ENCODE data around the gene COL4A2. TPM values are rescaled to one million over a fixed set of nuclear protein-coding genes. Genes with fewer than 3 reads are reported as not detected.

Gene COL4A2
- total RNA-seq, 1 experiment from 2014 or later: 74.5 TPM

DNA sequence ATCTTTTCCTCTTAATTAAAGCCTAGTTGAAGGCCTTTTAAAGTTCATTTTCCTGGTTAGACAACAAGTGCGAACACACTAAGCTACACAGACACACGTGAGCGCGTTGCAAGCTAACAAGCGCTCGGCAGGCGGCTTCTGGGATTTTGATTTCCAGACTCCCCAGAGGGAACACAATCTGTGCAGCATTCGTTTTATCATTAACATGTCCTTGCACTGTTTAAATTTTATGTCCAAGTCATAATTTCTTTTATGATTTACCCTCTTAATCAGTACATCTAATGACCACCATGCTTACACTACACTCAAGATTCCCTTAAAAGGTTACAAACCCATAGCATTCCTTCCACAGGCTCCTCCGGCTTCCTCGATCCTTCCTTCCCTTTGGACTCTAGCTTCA, 16.9 kb upstream of the COL4A2 start:
- TF ChIP-seq, protein P1, sequence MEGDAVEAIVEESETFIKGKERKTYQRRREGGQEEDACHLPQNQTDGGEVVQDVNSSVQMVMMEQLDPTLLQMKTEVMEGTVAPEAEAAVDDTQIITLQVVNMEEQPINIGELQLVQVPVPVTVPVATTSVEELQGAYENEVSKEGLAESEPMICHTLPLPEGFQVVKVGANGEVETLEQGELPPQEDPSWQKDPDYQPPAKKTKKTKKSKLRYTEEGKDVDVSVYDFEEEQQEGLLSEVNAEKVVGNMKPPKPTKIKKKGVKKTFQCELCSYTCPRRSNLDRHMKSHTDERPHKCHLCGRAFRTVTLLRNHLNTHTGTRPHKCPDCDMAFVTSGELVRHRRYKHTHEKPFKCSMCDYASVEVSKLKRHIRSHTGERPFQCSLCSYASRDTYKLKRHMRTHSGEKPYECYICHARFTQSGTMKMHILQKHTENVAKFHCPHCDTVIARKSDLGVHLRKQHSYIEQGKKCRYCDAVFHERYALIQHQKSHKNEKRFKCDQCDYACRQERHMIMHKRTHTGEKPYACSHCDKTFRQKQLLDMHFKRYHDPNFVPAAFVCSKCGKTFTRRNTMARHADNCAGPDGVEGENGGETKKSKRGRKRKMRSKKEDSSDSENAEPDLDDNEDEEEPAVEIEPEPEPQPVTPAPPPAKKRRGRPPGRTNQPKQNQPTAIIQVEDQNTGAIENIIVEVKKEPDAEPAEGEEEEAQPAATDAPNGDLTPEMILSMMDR (conservative IDR thresholded peaks at IDR 0.05; ENCODE audit: low read depth, low read length): no peak
- TF ChIP-seq EZH2phosphoT487 (IDR thresholded peaks at IDR 0.05; ENCODE audit: borderline replicate concordance, low read length) (no peak), EZH2 (IDR thresholded peaks at IDR 0.05; ENCODE audit: low read length, unreplicated experiment) (no peak)
- Histone ChIP-seq H3K79me2 (ENCODE audit: low read length) (no peaks in the 10 kb centered on the region), H3K4me3 (ENCODE audit: low read length) (no peak overlapping the region), H3K4me1 (ENCODE audit: insufficient read depth, low read length) (no peaks in the 10 kb centered on the region), H3K9ac (ENCODE audit: low read length) (no peak overlapping the region), H2AFZ (ENCODE audit: low read length) (no peak overlapping the region), H3K4me2 (ENCODE audit: low read length) (no peak overlapping the region), H3K27ac (ENCODE audit: low read length) (no peak overlapping the region), H3F3A (ENCODE audit: low read length, unreplicated experiment) (no peaks in the 10 kb centered on the region), H3K36me3 (ENCODE audit: low read depth, low read length) (no peaks in the 10 kb centered on the region), H4K20me1 (ENCODE audit: low read length) (no peaks in the 10 kb centered on the region), H3K27me3 (ENCODE audit: low read length) (no peaks in the 10 kb centered on the region), H3K9me2 (replicated peaks; ENCODE audit: low read length) (no peaks in the 10 kb centered on the region), H3K9me3 (ENCODE audit: low read length) (no peaks in the 10 kb centered on the region)
- ChIA-PET POLR2A (ENCODE audit: unreplicated experiment) (no interaction called here), CTCF (no interaction called here)
- DNase-seq (no peak), ATAC-seq (no peak)
- BruUV-seq (replicated peaks): no TSS peak
- intact Hi-C loops (cut with micrococcal nuclease): no loop called here

DNA sequence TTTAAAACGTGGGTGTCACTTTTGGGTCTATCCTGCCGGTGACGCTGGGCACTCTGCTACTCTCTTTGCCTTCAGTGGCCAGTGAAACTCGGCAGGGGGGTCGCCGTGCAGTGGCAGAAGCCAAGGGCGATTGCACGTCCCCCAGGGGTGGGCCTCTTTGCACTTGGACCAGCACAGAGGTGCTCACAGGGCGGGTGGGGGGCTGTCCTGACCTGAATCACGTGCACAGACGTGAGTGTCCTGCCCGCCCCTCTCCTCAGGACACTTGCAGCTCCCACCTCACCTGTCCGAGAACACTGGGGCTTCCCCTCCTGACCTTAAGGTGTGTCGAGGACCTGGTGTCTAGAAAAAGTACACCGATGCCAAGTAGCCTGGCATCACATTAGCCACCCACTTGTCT, 16.3 kb upstream of the COL4A2 start:
- ATAC-seq (no peak), DNase-seq (no peak)
- no peak overlapping the region for H3K4me3 ChIP-seq (ENCODE audit: low read length)
- no peaks in the 10 kb centered on the region for H3F3A ChIP-seq (ENCODE audit: low read length, unreplicated experiment)
- no peaks in the 10 kb centered on the region for H3K9me2 ChIP-seq (replicated peaks; ENCODE audit: low read length)
- intact Hi-C loops (cut with micrococcal nuclease): no loop called here
- no peaks in the 10 kb centered on the region for H3K4me1 ChIP-seq (ENCODE audit: insufficient read depth, low read length)
- H3K79me2 ChIP-seq (ENCODE audit: low read length): no peaks in the 10 kb centered on the region
- H3K36me3 ChIP-seq (ENCODE audit: low read depth, low read length): no peaks in the 10 kb centered on the region
- BruUV-seq (replicated peaks): no TSS peak
- no peaks in the 10 kb centered on the region for H3K27me3 ChIP-seq (ENCODE audit: low read length)
- H3K4me2 ChIP-seq (ENCODE audit: low read length): no peak overlapping the region
- H3K9me3 ChIP-seq (ENCODE audit: low read length): no peaks in the 10 kb centered on the region
- POLR2A ChIA-PET (ENCODE audit: unreplicated experiment): no interaction called here
- H3K9ac ChIP-seq (ENCODE audit: low read length): no peak overlapping the region
- H2AFZ ChIP-seq (ENCODE audit: low read length): no peak overlapping the region
- H4K20me1 ChIP-seq (ENCODE audit: low read length): no peaks in the 10 kb centered on the region
- TF ChIP-seq EZH2phosphoT487 (IDR thresholded peaks at IDR 0.05; ENCODE audit: borderline replicate concordance, low read length) (no peak), EZH2 (IDR thresholded peaks at IDR 0.05; ENCODE audit: low read length, unreplicated experiment) (no peak)
- TF ChIP-seq, protein P1 (conservative IDR thresholded peaks at IDR 0.05; ENCODE audit: low read depth, low read length): no peak
- CTCF ChIA-PET: no interaction called here
- H3K27ac ChIP-seq (ENCODE audit: low read length): no peak overlapping the region

DNA sequence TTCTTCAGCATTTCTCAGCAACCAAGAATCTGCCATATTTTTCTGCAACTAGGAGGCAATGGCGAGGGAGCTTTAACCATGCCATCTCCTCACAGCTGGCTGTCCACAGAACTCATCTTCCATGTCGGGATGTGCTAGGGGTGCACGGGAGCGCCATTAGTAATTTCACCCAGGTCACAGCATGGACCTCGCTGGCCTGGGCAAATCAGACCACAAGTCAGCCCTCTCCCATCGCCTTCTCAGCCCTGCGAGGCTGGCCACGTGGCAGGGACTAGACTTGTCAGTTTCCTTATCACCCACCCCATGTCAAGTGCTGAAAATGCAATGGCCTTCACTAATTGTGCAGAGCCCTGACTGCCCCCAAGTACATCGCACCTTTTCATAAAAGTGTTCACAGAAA, 15.8 kb upstream of the COL4A2 start:
- Histone ChIP-seq H3K36me3 (ENCODE audit: low read depth, low read length) (no peaks in the 10 kb centered on the region), H3F3A (ENCODE audit: low read length, unreplicated experiment) (no peaks in the 10 kb centered on the region), H3K9ac (ENCODE audit: low read length) (no peak overlapping the region), H3K27ac (ENCODE audit: low read length) (no peak overlapping the region), H3K9me2 (replicated peaks; ENCODE audit: low read length) (no peaks in the 10 kb centered on the region), H3K79me2 (ENCODE audit: low read length) (no peaks in the 10 kb centered on the region), H3K9me3 (ENCODE audit: low read length) (no peaks in the 10 kb centered on the region), H3K4me2 (ENCODE audit: low read length) (no peak overlapping the region), H3K4me1 (ENCODE audit: insufficient read depth, low read length) (no peaks in the 10 kb centered on the region), H4K20me1 (ENCODE audit: low read length) (no peaks in the 10 kb centered on the region), H2AFZ (ENCODE audit: low read length) (no peak overlapping the region), H3K4me3 (ENCODE audit: low read length) (no peak overlapping the region), H3K27me3 (ENCODE audit: low read length) (no peaks in the 10 kb centered on the region)
- DNase-seq: no peak
- intact Hi-C loops (cut with micrococcal nuclease): no loop called here
- no peak for ATAC-seq
- CTCF ChIA-PET: no interaction called here
- TF ChIP-seq EZH2phosphoT487 (IDR thresholded peaks at IDR 0.05; ENCODE audit: borderline replicate concordance, low read length): no peak
- TF ChIP-seq, protein P1 (conservative IDR thresholded peaks at IDR 0.05; ENCODE audit: low read depth, low read length): no peak
- TF ChIP-seq EZH2 (IDR thresholded peaks at IDR 0.05; ENCODE audit: low read length, unreplicated experiment): no peak
- POLR2A ChIA-PET (ENCODE audit: unreplicated experiment): no interaction called here
- BruUV-seq (replicated peaks): no TSS peak
